ENCODE measurements around the gene DCAF4. TPM values are rescaled to one million over a fixed set of nuclear protein-coding genes. Genes with fewer than 3 reads are reported as not detected.

Gene DCAF4, protein sequence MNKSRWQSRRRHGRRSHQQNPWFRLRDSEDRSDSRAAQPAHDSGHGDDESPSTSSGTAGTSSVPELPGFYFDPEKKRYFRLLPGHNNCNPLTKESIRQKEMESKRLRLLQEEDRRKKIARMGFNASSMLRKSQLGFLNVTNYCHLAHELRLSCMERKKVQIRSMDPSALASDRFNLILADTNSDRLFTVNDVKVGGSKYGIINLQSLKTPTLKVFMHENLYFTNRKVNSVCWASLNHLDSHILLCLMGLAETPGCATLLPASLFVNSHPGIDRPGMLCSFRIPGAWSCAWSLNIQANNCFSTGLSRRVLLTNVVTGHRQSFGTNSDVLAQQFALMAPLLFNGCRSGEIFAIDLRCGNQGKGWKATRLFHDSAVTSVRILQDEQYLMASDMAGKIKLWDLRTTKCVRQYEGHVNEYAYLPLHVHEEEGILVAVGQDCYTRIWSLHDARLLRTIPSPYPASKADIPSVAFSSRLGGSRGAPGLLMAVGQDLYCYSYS
- 28.2 and 49.8 TPM in 2 replicates for polyA plus RNA-seq (2014; cell fraction: cytosol; rRNA removed)
- 39.9 and 79.4 TPM in 2 replicates for polyA plus RNA-seq (2014; cell fraction: nucleus; rRNA removed)

DNA sequence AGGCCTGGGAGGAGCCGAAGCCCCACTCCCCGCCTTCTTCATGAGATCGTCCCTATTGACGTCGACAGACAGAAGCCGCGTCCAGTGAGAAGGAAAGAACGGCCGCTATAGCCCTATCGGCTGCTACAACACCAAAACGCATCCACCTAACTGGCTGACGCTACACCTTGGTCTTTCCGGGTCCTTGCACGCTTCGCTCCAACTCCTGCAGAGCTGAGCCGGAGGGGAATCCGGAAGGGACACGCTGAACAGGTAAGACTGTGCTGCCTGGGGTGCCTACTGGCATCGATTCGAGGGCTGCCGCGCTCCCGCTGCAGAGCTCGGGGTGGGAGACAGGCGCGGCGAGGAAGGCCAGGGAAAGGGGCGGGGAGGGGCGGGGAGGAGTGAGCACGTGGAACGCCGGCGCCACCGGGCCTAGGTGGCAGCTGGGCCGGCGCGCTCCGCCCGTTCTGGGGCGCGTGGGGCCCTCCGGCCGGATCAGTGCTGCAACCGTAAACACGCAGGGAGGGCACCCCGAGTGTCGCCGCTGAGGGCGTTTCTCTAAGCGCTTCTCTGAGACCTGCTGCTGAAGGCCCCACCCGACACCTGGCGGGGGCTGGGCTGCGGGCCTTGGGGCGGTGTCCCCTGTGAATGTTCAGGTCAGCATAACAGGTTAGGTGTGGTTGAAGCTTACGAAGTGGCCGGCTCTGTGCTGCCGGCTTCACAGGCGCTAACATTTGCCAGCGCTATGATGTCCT, at the start of gene DCAF4:
Gene DCAF4 (plus strand): TSS at position 173 of the 737 bp plus-strand sequence. CDS start 11,515 bp downstream, outside the sequence.
- peak; percentile 98 for DNase-seq (ENCODE audit: low spot score)

DNA sequence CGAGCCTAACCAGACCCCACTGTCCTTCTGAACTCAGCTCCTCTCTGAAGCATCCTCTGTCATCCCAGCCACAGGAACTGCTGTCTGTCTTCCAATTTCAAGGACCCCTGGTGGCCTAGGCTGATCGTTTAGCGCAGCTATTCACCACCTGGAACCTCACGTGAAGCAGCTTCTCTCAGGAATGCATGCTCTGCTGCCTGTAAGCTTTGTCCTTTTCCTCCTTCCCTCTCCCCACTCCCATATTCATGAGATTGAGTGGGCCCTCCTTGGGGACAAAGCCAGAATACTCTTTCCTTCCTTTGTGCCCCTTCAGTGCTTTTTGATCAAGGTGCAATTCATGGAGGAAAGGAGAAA, 49.6 kb upstream of the DCAF4 start:
- no peak for DNase-seq (ENCODE audit: low spot score)

DNA sequence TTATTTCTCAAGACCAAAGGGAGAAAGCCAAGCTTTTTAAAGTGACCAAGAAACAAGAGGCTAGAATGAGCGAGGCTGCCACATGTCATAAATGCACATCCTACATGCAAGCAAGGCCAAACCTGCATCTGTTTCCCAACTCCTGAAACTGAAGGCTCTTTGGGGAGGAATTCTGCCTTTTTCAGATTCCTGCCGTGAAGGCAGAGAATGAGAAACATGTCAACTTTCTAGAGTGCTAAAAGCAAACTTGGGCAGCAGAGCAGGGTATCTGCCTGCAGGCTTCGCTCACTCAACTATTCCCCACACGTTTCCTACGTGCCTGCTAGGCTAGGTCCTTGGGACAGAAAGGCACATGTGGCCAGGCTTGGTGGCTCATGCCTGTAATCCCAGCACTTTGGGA, 47.5 kb upstream of the DCAF4 start:
- no peak for DNase-seq (ENCODE audit: low spot score)

DNA sequence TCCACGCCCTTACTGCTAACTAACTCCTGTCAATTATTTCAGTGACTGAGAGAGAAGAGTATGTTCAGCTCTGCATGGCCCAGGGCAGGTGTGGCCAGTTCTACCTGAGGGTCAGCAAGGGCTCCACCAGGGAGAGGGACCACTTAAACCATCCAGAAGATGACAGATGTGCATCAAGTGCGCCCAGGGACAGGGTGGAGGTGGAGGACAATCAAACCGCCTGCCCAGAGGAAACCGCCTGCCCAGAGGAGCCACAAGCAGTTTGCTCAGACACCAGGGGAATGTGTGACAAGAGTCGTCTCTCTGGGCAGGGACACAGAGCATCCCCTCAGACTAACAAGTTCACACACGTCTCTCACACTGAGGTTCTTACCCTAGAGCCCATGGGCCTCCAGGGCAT, 46.8 kb upstream of the DCAF4 start:
- no peak for DNase-seq (ENCODE audit: low spot score)

DNA sequence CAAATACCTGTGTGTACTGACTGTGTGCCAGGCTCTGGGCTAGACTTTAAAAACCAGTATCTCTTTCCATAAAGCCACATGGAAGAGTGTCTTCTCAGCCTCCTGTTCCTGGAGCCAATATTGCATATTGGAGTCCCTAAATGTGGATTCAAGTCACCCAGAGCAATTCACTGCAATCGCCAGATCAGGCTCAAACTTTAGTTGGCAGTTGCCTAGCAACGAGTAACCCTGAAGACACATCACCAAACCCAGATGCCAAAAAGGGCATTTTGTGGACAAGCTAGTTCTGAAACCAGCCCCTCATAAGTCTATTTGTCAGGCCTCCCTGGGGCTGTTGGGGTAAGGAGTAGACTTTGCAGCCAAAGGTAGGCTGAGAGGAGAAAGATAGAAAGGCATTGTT, 46.1 kb upstream of the DCAF4 start:
- DNase-seq (ENCODE audit: low spot score): no peak

DNA sequence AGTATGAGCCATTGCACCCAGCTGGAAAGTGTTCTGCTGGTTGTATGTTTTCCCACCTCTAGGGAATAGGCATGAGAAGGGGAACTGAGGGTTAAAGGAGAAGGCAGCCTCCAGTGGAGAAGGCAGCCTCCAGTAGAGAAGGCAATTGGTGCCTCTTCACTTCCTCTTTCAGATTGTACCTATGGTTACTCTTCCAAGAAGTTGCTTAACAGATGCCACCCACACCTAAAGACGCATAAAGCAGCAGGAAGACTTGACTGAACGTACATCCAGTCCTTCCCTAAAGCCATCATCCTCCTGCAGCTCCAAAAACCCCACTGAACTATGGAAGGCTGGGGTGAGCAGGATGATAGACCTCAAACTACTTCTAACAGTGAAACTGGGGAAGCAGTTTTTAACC, 45.4 kb upstream of the DCAF4 start:
- DNase-seq (ENCODE audit: low spot score): no peak

DNA sequence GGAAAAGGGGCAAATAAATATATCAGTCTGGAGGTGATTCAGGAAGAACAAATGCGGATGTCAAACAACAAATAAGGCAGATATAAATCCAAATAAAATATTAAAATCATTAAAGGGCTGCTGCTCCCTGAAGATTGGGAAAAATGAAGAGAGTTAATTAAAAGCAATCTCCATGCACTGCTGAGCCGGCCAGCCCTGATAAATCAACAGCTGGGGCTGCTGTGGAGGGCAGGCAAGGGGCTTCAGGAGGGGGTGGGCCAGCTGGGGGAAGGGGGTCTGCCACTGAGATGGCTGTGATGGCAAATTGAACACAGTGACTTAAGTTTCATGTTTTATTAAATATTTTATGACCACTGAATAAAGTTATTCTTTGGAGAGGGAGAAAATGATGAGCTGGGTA, 44.7 kb upstream of the DCAF4 start:
- no peak for DNase-seq (ENCODE audit: low spot score)

DNA sequence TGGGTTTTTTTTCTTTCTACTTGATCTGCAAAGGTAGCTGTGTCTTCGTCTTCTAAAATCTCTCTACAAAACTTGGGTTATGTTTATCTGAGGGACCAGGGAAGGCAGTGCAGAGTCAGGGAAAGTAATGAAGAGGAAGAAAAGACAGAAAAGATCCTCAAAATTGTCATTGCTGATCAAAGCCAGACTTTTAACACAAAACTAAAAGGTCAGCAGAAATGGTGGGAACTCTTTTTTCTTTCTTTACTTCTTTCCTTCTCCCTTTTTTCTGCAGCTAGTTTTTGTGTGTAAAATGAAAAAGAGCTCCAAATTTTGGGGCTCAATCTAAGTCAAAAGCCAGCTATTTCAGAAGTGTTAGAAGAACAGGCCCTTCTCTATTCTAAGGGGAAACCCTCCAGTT, 44.2 kb upstream of the DCAF4 start:
- no peak for DNase-seq (ENCODE audit: low spot score)

DNA sequence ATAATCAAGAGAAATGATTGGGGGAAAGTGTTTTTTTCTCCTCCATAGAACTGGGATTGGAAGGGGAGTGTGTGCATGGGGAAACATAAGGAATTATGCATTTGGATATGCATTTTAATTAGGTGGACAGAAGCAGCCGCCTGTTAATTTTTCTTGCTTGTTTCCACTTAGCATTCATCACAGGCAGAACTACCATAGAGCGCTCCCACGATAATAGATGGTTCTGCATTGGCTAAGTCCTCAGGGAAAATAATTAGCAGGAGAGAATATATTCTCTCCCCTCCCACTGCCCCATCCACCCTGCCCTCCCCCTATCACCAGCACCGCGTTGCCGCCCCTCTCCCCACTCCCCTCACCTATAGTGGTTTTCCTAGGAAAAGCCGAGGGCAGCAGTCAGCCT, 43.8 kb upstream of the DCAF4 start:
- no peak for DNase-seq (ENCODE audit: low spot score)

DNA sequence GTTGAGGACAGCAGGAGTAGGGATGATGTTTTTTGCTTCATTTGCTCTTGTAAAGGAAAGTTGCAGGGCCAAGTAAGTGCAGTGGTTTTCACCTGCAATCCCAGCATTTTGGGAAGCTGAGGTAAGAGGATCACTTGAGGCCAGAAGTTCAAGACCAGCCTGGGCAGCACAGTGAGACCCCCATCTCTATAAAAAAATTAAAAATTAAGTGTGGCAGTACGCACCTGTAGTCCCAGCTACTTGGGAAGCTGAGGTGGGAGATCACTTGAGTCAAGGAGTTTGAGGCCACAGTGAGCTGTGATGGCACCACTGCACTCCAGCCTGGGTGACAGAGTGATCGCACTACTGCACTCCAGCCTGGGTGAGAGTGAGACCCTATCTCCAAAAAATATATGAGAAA, 43.2 kb upstream of the DCAF4 start:
- no peak for DNase-seq (ENCODE audit: low spot score)

DNA sequence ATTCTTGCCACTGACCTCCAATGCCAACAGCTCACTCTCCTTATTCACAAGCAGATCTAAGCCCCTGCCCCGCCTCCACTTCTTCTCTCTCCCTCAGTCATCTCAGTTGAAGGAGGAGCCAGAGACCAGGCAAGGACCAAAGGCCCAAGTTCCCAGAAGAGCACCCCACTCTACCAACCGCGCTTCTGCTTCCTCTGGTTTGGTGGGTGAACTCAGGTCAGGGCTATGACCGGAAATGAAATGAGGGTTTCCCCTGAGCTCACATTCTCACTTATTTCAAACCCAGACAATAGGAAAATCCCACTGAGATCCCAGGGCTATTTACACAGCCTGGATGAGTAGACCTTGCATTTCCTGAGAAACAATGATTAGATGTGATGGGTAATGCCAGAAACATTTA, 42.3 kb upstream of the DCAF4 start:
- DNase-seq (ENCODE audit: low spot score): no peak

DNA sequence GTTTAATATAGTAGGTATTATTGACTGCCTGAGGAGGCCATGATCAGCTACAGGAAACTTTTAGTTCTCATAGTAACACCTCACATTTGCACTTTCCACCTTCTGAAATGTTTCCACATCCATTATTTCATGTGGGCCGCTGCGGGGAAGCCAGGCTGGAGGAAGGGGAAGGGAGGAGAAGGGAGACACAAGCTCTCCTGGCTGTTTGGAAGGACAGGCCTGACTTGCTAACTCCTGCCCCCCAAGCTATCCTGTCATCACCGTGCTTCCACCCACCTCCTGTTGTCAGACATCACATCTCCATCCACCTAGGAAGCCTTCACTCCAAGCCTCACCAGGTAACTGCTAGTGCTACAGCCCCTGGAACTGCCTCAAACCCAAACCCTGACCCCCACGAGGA, 41.9 kb upstream of the DCAF4 start:
- no peak for DNase-seq (ENCODE audit: low spot score)

DNA sequence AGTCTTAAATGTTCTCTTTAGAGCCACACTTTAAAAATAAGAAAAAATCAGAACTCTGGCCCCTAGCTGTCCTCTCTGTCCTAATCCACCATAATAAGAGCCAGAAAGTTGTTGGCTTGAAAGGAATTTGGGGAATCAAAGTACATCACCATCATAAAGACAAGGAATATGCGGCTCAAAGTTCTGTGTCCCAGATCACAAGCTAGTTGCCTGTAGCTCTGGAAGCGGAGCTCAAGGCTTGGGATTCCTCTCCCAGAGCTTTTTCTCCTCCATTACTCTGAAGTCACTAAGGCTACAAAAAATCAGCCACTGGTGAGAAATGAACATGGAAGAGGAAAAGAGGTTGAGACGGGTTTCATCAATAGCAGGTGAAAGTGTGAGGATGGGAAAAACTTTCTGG, 38.8 kb upstream of the DCAF4 start:
- DNase-seq (ENCODE audit: low spot score): no peak

DNA sequence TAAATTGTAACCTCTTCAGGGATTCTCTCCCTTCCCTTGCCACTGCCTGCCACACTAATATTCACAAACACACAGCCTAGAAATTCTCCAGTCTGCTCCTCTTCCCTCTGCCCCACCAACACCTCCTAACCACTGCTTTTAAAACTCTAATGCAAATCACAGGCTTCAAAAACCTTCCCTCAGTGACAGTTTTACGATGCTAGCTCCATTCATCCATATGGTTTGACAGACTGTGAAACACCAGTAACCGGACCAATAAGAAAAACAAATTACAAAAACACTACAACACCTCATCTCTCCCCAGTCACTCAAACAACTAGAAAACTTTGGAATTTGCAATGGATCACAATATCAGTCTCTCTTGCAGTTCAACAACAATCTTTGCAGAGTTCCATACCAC, 38.1 kb upstream of the DCAF4 start:
- DNase-seq (ENCODE audit: low spot score): no peak

DNA sequence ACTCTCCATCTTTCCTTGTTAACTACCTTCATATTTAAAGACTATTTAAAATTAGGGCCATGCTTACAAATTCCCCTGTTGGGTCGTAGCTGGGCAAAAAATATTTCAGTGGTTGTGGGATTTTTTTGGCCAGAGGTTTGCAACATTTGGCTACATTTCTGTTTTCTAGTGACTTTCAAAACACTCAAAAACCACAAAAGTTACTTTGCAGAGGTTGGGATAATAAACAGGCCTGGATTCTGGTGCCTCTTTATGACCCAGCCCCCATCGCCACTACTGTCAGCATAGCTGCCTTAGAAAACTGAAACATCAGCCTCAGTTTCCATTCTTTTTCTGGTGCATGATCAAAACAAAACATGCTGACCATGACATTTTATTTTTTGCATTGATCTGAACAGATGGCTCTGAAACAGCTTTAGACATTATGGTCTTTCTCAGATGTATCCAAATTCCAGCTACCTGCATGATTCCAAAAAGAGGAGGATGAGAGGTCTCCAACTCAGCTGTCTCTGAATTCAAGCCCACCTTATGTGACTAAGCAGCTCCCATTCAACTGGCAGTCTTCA, 37.5 kb upstream of the DCAF4 start:
- DNase-seq (ENCODE audit: low spot score): no peak

DNA sequence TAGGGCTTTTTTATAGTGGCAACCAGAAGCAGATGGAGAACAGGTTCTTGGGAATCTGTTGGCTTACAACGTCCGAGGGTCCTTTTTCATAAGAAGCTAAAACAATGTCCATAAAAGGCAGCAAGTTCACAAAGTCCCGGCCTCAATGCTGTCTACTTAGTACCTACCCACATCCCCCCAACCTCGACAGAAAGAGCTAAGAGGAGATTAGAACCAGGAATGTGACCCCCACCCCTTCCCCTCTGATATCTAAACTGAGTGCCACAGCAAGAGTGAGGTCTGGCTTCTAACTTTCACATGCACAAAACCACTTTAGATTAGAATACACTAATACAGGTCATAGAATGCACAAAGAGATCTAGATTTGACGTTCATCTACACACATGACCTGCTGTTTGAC, 36.9 kb upstream of the DCAF4 start:
- DNase-seq (ENCODE audit: low spot score): no peak

DNA sequence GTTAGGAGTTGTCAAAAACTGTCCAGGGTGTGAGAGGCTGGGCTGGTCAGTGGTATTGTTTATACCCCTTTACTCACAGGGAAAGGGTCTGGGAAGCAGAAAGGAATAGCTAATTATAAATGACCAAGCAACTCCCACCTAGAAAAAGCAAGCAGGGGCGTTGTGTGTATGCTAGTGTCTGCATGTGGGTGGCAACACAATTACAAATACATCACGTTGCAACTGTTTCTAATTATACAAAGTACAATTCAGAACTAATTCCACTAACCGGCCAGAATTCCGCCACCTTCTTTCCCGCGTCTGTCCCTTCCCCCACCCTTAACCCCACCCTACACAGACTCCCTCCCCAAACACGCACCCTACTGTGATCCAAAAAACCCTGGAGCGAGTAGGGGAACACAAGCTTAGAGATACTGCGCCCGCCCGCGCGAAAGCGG, 34.6 kb upstream of the DCAF4 start:
- no peak for DNase-seq (ENCODE audit: low spot score)

DNA sequence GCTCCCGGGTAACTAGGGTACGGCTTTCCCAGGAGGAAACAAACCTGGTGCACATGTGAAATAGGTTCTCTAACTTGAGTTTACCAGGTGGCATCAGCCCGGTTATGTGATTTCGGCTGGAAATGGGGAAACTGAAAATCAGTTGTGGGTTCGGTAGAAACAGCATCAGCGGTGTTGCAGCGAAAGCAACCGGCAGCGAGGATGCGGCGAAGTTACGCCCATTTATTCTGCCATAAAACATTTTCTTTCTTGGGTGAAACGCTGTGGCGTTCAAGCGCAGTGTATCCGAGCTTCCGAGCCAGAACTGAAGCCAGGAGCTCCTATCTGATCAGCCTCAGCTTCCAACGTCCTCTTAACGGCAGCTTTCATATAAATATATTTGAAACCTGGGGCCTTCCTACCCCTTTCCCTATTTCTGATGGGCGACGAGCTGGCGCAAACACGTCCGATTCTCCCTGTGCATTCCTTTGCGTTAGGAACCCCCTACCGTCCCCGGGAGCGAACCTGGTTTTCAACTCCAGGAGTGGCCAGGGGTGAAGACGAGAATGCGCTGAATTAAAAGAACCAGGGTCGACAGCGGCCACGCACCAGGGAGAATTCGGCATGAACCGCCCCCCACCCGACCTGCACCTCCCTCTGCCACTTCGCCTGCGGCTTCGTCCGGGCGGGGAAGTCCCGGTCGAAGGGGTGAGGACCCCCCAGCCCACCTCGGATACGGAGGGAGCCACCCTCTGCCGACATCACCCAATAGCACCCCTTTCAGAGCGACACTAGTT, 34.0 kb upstream of the DCAF4 start:
- no peak for DNase-seq (ENCODE audit: low spot score)

DNA sequence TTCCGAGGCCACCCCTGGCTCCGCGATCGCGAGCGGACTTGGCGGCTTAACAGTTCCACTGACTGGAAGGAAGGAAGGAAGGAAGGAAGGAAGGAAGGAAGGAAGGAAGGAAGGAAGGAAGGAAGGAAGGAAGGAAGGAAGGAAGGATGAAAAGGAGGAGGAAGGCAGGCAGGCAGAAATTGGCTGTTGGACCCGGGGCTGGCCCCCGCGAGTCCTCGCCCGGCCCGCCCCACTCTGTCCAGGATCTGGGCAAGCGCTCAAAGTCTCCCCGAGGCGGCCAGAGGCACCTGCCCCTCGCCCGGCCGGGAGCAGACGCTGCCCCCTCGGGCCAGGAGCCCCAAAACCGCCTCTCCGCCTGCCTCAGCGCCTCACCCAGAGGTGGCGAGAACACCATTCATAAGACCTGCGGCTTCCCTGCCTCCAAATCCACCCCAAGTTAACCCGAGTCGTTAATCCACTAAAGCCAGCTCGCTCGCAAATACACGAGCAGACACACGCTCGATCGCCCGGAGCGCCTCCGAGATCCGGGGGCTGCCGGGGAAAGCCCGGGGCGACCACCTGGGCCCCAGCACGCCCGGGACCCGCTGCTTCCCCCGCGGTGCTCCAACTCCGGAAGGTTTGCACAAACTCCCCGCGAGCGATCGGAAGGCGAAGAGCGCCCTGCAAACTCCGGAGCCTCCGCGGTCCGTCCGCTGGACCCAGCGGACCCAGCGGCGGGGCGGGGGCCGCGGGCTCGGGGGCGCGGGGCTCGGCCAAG, 33.2 kb upstream of the DCAF4 start:
- no peak for DNase-seq (ENCODE audit: low spot score)

DNA sequence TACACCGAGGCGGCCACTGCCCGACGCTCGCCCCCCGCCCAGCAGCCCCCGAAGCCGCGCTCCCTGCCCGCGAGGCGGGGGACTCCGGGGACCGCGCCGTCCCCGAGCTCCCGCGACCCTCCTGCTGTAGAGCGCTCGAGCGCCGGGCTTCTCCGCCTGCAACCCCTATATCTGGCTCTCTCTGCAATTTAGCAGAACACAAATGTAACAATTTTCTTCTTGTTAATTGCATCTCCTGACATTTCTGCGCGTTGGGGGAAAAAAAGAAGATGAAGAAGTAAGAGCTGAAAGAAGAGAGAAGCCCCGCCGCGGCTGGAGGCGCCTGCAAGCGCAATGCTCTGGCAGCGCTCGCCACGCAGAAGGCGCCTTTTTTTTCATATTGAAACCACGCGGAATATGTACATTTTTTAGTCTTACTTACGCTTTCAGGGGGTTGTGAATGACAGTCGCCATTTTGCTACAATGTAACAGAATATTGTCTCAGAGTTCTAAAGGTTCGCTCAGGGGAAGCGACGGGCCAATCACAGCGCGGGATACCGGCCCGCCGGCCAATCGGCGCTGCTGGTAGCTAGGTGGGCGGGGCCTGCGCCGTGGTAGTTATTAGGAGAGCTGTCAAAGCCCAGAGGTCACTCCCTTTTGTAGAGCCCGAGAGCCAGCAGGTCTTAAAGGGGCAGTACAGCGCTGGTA, 32.5 kb upstream of the DCAF4 start, which contains the start of gene DPF3:
Gene DPF3 (minus strand): TSS at position 466 of the 687 bp plus-strand sequence. CDS start 13 bp downstream, at position 453.
- DNase-seq (ENCODE audit: low spot score): peak; percentile 89
